ENCODE data around the gene LRFN2. TPM values are rescaled to one million over a fixed set of nuclear protein-coding genes. Genes with fewer than 3 reads are reported as not detected.

Gene LRFN2
- polyA plus RNA-seq, 1 experiment = not detected

GRCh38 chr6:40422046-40422445 is 165.1 kb downstream of the LRFN2 start:
- DNase-seq (ENCODE audit: low read depth, low spot score) = no peak
- CTCF ChIA-PET = no interaction called here
- H3K27ac ChIP-seq (ENCODE audit: low read depth, low read length) = no peak overlapping the region
- H3K9me3 ChIP-seq (ENCODE audit: control insufficient read depth, insufficient read depth, low read length) = no peaks in the 10 kb centered on the region
- no peaks in the 10 kb centered on the region for H3K27me3 ChIP-seq (ENCODE audit: control insufficient read depth, insufficient read depth, low read length)
- no peak overlapping the region for H3K4me3 ChIP-seq (ENCODE audit: low read depth, low read length)
- POLR2A ChIA-PET = no interaction called here
- TF ChIP-seq, protein P1, sequence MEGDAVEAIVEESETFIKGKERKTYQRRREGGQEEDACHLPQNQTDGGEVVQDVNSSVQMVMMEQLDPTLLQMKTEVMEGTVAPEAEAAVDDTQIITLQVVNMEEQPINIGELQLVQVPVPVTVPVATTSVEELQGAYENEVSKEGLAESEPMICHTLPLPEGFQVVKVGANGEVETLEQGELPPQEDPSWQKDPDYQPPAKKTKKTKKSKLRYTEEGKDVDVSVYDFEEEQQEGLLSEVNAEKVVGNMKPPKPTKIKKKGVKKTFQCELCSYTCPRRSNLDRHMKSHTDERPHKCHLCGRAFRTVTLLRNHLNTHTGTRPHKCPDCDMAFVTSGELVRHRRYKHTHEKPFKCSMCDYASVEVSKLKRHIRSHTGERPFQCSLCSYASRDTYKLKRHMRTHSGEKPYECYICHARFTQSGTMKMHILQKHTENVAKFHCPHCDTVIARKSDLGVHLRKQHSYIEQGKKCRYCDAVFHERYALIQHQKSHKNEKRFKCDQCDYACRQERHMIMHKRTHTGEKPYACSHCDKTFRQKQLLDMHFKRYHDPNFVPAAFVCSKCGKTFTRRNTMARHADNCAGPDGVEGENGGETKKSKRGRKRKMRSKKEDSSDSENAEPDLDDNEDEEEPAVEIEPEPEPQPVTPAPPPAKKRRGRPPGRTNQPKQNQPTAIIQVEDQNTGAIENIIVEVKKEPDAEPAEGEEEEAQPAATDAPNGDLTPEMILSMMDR (IDR thresholded peaks at IDR 0.05; ENCODE audit: low read depth, low read length) = no peak

DNA sequence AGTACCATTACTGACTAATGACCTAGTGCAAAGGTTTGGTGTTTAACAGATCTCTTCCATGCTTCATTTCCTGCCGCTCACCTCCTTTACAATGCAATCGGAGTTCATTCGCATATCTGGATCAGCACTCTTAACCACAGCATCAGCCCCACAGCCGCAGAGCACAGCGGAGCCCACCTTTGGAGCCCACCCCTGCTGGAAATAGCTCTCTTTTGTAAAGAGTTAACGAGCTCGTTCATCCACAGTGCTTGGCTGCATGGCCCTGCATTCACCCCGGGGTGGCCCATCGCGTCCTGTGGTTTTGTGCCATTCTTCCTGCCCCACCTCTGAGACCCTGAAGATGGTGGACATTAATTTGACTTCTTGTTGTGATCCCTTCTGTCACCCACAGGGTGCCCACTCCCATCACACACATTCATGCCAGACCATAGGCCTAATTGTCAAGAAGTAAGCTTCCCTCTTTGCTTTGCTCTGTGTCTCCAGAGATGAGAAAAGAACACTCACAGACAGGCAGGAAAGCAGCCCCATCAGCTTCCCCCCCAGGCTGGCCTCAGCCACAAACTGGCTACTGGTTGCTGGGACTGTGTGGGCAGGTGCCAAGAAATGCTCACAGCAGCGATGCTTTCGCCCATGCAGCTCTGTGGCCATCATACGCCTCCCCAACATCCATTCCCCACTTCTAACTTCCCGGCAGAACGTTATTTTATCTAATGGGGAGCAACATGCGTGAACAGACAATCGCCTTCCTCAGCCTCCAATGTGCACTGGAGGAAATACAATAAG is 167.0 kb downstream of the LRFN2 start:
- H3K27ac ChIP-seq (ENCODE audit: low read depth, low read length) = no peak overlapping the region
- TF ChIP-seq, protein P1 (IDR thresholded peaks at IDR 0.05; ENCODE audit: low read depth, low read length) = no peak
- no peak overlapping the region for H3K4me3 ChIP-seq (ENCODE audit: low read depth, low read length)
- DNase-seq (ENCODE audit: low read depth, low spot score) = no peak
- H3K9me3 ChIP-seq (ENCODE audit: control insufficient read depth, insufficient read depth, low read length) = no peaks in the 10 kb centered on the region
- H3K27me3 ChIP-seq (ENCODE audit: control insufficient read depth, insufficient read depth, low read length) = no peaks in the 10 kb centered on the region
- CTCF ChIA-PET = no interaction called here
- POLR2A ChIA-PET = no interaction called here

DNA sequence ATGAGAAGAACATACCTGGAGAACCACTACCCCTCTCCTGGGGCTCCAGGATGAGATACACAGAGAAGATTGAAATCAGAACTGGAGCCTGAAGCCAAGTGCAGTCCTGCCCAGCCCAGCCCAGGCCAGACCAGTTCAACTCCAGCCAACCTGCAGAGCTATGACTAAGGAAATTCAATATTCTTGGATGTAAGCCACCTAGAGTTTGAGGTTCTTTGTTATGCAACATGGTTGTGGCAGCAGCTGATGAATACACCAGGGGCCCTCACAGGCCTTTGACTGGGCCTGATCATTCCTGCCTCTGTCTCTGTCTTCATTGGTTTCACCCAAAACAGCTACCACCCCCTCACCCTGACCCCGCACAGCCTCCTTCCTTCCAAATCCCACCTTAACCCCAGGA is 167.8 kb downstream of the LRFN2 start:
- TF ChIP-seq, protein P1 (IDR thresholded peaks at IDR 0.05; ENCODE audit: low read depth, low read length) = no peak
- ChIA-PET CTCF (no interaction called here), POLR2A (no interaction called here)
- H3K4me3 ChIP-seq (ENCODE audit: low read depth, low read length) = no peak overlapping the region
- no peaks in the 10 kb centered on the region for H3K9me3 ChIP-seq (ENCODE audit: control insufficient read depth, insufficient read depth, low read length)
- DNase-seq (ENCODE audit: low read depth, low spot score) = no peak
- H3K27ac ChIP-seq (ENCODE audit: low read depth, low read length) = no peak overlapping the region
- H3K27me3 ChIP-seq (ENCODE audit: control insufficient read depth, insufficient read depth, low read length) = no peaks in the 10 kb centered on the region

- Histone ChIP-seq H3K27ac (ENCODE audit: low read depth, low read length) (no peak overlapping the region), H3K4me3 (ENCODE audit: low read depth, low read length) (no peak overlapping the region), H3K9me3 (ENCODE audit: control insufficient read depth, insufficient read depth, low read length) (no peaks in the 10 kb centered on the region), H3K27me3 (ENCODE audit: control insufficient read depth, insufficient read depth, low read length) (no peaks in the 10 kb centered on the region)
- DNase-seq (ENCODE audit: low read depth, low spot score) = no peak
- TF ChIP-seq, protein P1 (IDR thresholded peaks at IDR 0.05; ENCODE audit: low read depth, low read length) = no peak
- CTCF ChIA-PET = no interaction called here
- POLR2A ChIA-PET = no interaction called here
Measured at GRCh38 chr6:40417031-40417430, 170.1 kb downstream of the LRFN2 start.

- CTCF ChIA-PET = no interaction called here
- POLR2A ChIA-PET = no interaction called here
- no peaks in the 10 kb centered on the region for H3K9me3 ChIP-seq (ENCODE audit: control insufficient read depth, insufficient read depth, low read length)
- H3K27me3 ChIP-seq (ENCODE audit: control insufficient read depth, insufficient read depth, low read length) = no peaks in the 10 kb centered on the region
- H3K4me3 ChIP-seq (ENCODE audit: low read depth, low read length) = no peak overlapping the region
- TF ChIP-seq, protein P1 (IDR thresholded peaks at IDR 0.05; ENCODE audit: low read depth, low read length) = no peak
- DNase-seq (ENCODE audit: low read depth, low spot score) = no peak
- no peak overlapping the region for H3K27ac ChIP-seq (ENCODE audit: low read depth, low read length)
Measured at GRCh38 chr6:40414617-40415016, 172.5 kb downstream of the LRFN2 start.
